Calu3 (cell line): ENCODE results near the gene FAM186B. TPM values are rescaled to one million over a fixed set of nuclear protein-coding genes. Genes with fewer than 3 reads are reported as not detected.

ENCODE experiments used
- BruUV-seq: library from RNA; stranded (reverse); fragments of 400-500 nt; replicated peaks from 2 replicates; lab custom pipeline; 2021; lab: Mats Ljungman, UMichigan
- CTCF ChIA-PET: fragments of 300-600 bp; sonication (Branson Sonifier 250); formaldehyde crosslinking; loops from one replicate; lab custom pipeline; 2022; ENCODE audit warnings: antibody characterized with exemption; lab: Charles Lee
- DNase-seq: peaks from one replicate; pipeline ENCODE4 v3.0.0; 2022
- H3K27ac Mint-ChIP-seq: one replicate; pipeline ENCODE4 v1.8.0; 2022; ENCODE audit warnings: mixed read lengths; ENCODE audit not compliant: unreplicated experiment
- H3K27me3 Mint-ChIP-seq: one replicate; pipeline ENCODE4 v1.8.0; 2022; ENCODE audit warnings: mixed read lengths; ENCODE audit not compliant: unreplicated experiment
- H3K36me3 Mint-ChIP-seq: one replicate; pipeline ENCODE4 v1.8.0; 2022; ENCODE audit warnings: mild to moderate bottlenecking, moderate library complexity, mixed read lengths; ENCODE audit not compliant: insufficient read depth, unreplicated experiment
- H3K4me1 Mint-ChIP-seq: one replicate; pipeline ENCODE4 v1.8.0; 2022; ENCODE audit warnings: mild to moderate bottlenecking, low read depth, mixed read lengths; ENCODE audit not compliant: unreplicated experiment
- H3K4me3 Mint-ChIP-seq: one replicate; pipeline ENCODE4 v1.8.0; 2022; ENCODE audit warnings: mild to moderate bottlenecking, low read depth, moderate library complexity, mixed read lengths; ENCODE audit not compliant: unreplicated experiment
- H3K9me3 Mint-ChIP-seq: one replicate; pipeline ENCODE4 v1.8.0; 2022; ENCODE audit warnings: low read depth, mixed read lengths; ENCODE audit not compliant: unreplicated experiment
- CTCF ChIP-seq: fragments of 200-600 bp; IDR thresholded peaks from one replicate; pipeline ENCODE4 v1.8.0; 2022; ENCODE audit warnings: antibody characterized with exemption; ENCODE audit not compliant: unreplicated experiment
- intact Hi-C: fragments of 100-400 bp; cut with micrococcal nuclease; formaldehyde crosslinking; loops from one replicate; pipeline ENCODE4 v1.10.0; 2022; ENCODE audit not compliant: unreplicated experiment
- total RNA-seq: library from RNA; stranded (reverse); gene quantifications from 2 replicates; pipeline ENCODE4 v1.2.3, GENCODE V29; 2022

Gene FAM186B
- total RNA-seq, 1 experiment from 2014 or later = 0.47 TPM

GRCh38 chr12:49649892-49650291 lies 44.5 kb upstream of the FAM186B start:
- H3K36me3 Mint-ChIP-seq = peaks cover 6% of the 10 kb centered on the region
- CTCF ChIA-PET = interaction anchor here (0.6 kb wide), 1 partner anchor 162 kb away, joined by 4 read pairs; no protein-coding TSS in a partner anchor
- H3K27ac Mint-ChIP-seq = no peak overlapping the region
- no TSS peak for BruUV-seq
- no peaks in the 10 kb centered on the region for H3K4me1 Mint-ChIP-seq
- H3K4me3 Mint-ChIP-seq = no peak overlapping the region
- TF ChIP-seq CTCF = no peak
- H3K9me3 Mint-ChIP-seq = no peaks in the 10 kb centered on the region
- no peaks in the 10 kb centered on the region for H3K27me3 Mint-ChIP-seq
- intact Hi-C loops = no loop called here
- no peak for DNase-seq

GRCh38 chr12:49649445-49649844 lies 44.0 kb upstream of the FAM186B start:
- Mint-ChIP-seq H3K27ac (no peak overlapping the region), H3K27me3 (no peaks in the 10 kb centered on the region), H3K36me3 (peaks cover 10% of the 10 kb centered on the region), H3K9me3 (no peaks in the 10 kb centered on the region), H3K4me3 (no peak overlapping the region), H3K4me1 (no peaks in the 10 kb centered on the region)
- TF ChIP-seq CTCF = no peak
- DNase-seq = no peak
- intact Hi-C loops = no loop called here
- no TSS peak for BruUV-seq
- CTCF ChIA-PET = interaction anchor here (0.6 kb wide), 1 partner anchor 162 kb away, joined by 4 read pairs; no protein-coding TSS in a partner anchor

- Mint-ChIP-seq H3K9me3 (no peaks in the 10 kb centered on the region), H3K27ac (no peak overlapping the region), H3K36me3 (peaks cover 15% of the 10 kb centered on the region), H3K4me1 (no peaks in the 10 kb centered on the region), H3K4me3 (no peak overlapping the region), H3K27me3 (no peaks in the 10 kb centered on the region)
- CTCF ChIA-PET = no interaction called here
- TF ChIP-seq CTCF = no peak
- BruUV-seq = no TSS peak
- DNase-seq = no peak
- intact Hi-C loops = no loop called here
Measured at GRCh38 chr12:49648712-49649003, 43.2 kb upstream of the FAM186B start.

- no TSS peak for BruUV-seq
- H3K27me3 Mint-ChIP-seq = no peaks in the 10 kb centered on the region
- H3K4me1 Mint-ChIP-seq = no peaks in the 10 kb centered on the region
- CTCF ChIA-PET = no interaction called here
- no peak for TF ChIP-seq CTCF
- no peak overlapping the region for H3K4me3 Mint-ChIP-seq
- peaks cover 19% of the 10 kb centered on the region for H3K36me3 Mint-ChIP-seq
- DNase-seq = no peak
- no peak overlapping the region for H3K27ac Mint-ChIP-seq
- intact Hi-C loops = no loop called here
- H3K9me3 Mint-ChIP-seq = no peaks in the 10 kb centered on the region
Measured at GRCh38 chr12:49647827-49648711, 42.6 kb upstream of the FAM186B start.
